ENCODE measurements around the gene ARHGAP15. TPM values are rescaled to one million over a fixed set of nuclear protein-coding genes. Genes with fewer than 3 reads are reported as not detected.

Gene ARHGAP15
- total RNA-seq, 1 experiment from 2014 or later, result 0.17 TPM

DNA sequence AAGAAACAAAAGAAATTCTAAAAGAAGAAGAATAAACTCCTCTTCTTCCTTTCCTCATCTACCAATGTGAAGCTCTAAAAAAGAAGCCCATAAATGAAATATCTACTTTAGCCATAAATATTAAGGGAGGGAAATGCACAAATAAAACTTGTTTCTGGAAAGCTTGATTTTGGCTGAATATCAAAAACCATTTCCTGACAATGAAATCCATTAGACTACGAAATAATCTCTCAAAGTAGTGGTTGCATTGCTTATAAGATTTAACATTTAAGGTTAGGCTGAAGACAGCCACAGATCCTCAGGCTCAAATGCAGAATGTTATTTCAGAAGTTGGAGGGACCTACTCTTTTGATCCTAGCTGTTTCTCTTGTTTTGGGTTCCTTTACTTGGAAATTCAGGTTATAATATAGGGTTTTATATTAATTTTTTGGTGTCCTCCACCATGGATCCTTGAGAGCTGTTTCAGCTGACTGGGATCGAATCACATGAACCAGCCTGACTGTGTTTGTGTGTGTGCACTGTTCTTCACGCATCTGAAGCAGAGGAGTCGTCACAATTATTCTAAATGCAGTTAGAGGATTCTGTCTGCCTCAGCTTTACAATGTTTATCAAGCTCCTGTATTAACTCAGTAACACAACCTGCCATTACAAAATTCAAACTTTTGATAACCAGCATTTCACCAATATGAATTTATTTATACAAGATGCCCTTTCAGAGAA, 474.8 kb downstream of the ARHGAP15 start:
- no peak for DNase-seq (ENCODE audit: extremely low read depth, low read depth)

DNA sequence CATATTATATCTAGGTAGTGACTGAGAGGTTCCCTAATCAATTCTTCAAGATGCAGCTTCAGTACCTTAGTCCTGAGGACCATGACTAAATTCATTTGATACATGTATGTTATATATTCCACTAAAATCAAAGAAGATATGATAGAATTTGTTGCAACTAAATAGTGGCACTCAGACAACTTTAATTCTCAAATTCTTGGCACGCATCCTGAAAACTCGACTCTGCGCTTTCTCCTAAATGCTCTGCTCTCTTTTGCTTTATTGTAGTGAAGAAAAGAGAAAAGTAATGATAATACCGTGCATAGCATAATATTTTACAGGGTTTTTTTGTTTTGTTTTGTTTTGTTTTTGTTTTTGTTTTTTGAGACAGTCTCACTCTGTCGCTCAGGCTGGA, 475.3 kb downstream of the ARHGAP15 start:
- no peak for DNase-seq (ENCODE audit: extremely low read depth, low read depth)

DNA sequence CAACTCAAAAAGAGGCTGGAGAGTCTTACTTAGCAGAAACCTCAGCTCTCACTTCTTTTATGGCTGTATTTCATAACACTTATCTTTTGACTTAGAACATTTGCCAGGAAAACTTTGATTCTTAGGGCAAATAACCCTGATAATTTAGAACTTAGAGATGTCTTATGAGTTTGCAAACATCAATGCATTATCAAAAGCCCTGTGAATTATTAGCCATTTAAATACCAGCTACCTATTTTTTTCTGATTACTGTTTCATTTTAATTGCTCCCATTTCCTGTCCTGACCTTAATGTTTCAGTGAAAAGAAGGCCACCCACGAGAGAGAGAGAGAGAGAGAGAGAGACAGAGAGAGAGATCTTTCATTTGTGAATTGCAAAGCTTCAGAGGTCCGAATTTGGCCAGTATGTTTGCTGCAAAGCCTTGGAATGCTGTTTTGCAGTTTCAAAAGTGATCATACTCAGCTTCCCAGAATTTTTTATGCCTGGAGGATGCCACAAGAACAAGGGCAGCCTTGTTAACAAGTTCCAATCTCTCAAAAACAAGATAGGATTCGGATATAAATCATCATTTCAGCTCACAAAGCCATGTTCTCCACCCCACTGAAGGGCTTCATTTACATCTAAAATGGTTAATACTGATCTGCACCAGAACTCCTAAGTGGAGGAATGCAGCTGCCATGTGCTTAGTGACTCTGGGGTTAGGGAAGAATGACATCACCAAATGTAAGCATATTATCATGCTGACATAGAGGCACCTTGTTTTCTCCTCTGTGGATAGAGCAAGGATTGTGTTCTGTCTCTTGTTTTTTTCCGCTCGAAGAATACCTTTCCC, 478.2 kb downstream of the ARHGAP15 start:
- no peak for DNase-seq (ENCODE audit: extremely low read depth, low read depth)

DNA sequence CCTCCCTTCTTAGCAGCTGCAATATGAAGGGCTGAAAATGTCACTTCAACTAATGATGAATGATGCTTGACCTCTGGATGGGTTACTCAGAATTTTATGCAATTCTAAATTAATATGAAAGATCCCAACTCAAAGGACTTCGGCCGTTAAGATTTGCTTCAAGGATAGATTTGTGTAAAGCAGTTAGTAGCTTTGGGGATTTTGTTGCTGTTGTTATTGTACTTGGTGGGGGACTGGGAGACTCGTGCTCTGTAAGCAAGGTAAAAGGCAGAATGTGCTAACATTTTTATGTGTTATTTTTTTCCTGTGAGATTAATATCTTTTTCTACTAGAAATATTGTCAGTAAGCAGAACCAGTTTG, 478.8 kb downstream of the ARHGAP15 start:
- DNase-seq (ENCODE audit: extremely low read depth, low read depth), result no peak

DNA sequence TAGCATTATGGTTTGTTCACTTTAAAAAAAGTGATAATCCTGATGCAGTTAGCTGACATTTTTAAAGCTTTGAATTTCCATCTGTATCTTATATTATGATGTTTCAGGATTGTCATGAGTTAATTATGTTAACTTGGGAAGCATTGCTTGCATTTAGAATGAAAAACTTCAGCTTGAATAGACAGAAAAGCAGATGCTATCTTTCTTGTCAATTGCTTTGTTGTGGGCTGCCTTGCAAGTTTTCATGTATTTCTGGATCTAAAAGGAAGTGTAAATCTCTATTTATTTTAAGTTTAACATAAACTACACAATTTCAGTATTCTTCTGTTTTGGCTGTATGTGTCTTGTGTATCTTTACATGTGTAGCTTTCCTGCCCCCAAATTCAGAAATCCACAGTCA, 479.5 kb downstream of the ARHGAP15 start:
- DNase-seq (ENCODE audit: extremely low read depth, low read depth), result no peak

DNA sequence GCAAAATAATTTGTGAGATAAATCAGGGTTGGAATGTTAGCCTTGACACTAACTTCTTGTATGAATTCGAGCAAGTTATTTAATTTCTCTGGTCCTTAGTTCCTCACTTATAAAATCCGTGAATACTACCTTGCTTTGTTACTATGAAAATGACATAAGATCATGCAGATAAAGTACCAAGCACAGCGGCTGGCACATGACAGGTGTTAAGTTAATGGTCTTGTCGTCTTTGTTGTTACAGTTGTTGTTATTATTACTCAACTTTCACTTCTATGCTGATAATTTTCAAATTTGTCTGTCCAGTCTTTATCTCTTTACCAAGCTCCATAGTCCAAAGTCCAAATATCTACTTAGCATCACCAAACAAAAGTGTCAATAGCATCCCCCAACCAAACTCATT, 482.1 kb downstream of the ARHGAP15 start:
- no peak for DNase-seq (ENCODE audit: extremely low read depth, low read depth)

DNA sequence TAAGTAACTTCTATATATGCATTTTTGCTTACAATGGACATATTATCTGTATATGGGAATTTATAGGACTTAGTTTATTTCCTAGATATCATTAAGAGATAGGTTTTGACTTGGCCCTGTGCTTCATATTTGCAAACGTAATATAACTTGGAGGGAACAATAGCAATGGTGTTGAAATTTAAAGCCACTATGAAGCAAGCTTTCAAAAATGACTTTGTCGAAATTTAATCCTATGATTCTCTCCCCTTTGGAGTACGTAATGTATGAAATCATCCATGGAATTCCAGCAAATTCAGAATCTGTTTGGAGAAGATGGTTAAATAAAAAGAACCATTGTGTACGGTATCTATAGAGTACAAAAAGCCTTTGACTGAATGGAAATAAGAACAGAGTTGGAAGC, 486.3 kb downstream of the ARHGAP15 start:
- DNase-seq (ENCODE audit: extremely low read depth, low read depth), result no peak

DNA sequence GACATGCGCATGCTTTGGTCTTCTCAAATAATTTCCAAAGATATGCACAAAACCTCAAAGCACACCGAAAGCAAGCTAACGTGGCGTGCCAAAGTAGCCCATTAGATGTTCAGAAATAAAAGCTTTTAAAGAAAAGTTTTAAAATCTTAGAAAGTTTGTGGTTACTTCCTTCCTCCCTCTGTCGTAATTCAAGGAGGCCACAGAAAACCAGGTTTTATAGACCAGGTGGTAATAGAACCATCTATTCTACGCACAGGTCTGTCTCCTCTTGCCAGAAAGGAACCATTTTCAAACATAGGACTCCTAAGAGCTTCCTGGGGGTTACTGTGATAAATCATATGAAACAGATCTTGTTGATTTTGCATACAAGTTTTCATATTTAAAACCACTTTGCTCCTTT, 487.2 kb downstream of the ARHGAP15 start:
- DNase-seq (ENCODE audit: extremely low read depth, low read depth), result no peak

DNA sequence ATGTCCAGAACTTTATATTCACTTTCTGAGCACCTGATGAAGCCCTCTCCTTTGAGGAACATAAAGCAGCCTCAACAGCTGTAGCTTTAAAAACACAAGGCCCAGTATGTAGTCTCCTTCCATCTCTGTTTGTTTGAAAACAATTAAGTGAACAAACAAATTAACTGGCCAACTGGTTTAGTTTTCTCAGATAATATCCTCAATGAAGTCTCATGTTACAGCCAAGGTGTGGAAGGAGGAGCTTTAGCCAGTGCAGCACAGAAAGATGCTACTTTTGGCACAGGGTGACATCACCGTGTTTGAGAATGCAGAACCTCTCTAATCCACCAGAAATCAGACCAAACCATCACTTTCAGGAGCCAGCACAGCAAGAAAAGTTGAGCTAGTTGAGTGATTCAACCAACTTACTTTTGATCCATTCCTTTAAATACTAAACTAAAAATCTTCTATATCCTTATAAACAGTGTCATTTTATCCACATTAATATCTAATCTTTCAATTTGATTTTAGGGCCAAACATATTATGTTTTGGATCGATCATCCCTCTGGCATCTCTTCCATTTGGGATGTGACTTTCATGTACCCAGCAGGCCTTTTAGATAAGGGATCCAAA, 488.7 kb downstream of the ARHGAP15 start:
- DNase-seq (ENCODE audit: extremely low read depth, low read depth), result no peak

DNA sequence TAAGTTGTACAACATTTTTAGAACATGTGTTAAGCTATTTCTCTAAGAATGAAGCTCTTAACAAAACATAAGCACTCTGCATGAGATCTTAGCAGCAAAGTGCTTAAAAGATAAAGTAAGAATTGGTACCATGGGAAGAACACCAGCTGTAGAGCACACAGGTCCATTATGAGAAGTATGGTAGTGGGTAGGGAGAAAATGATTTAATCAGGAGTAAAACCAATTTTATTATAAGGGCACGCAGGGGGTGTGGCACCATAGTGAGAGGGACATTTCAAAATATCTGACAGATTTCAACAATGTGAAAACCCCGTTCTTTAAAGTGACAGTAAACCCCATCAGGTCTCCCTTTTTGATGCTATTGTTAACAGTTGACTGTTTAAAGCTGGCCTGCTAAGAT, 492.9 kb downstream of the ARHGAP15 start:
- DNase-seq (ENCODE audit: extremely low read depth, low read depth), result no peak

DNA sequence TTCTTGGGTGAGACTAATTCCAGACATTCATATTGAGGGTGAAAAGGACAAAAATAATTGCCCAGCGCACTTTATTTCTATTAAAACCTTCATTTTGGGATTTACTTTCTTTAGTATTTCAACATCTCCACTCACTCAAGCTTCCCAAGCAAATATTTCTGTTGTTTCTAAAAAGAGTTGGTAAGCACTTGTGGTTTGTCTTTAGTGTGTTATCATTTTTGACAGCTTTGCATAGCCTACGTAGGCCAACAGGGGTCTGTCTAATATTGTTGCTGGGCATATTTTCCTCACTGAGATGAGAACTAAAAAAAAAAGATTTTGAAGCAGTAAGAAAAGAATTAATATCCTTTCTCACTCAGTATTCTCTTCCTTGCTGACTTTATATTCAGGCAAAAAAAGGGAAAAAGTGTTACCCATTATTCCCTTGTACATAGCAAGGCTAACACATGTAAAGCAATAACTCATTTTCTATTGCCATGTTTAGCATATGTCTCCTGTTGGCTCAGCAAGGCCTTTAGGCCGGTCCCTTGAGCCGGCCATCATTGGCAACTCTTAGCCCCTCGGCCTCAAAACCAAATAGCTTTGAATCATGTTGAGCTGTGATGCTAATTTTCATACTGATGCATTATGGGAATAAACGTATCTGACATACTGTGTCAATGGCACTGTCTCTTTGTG, 494.2 kb downstream of the ARHGAP15 start:
- no peak for DNase-seq (ENCODE audit: extremely low read depth, low read depth)

DNA sequence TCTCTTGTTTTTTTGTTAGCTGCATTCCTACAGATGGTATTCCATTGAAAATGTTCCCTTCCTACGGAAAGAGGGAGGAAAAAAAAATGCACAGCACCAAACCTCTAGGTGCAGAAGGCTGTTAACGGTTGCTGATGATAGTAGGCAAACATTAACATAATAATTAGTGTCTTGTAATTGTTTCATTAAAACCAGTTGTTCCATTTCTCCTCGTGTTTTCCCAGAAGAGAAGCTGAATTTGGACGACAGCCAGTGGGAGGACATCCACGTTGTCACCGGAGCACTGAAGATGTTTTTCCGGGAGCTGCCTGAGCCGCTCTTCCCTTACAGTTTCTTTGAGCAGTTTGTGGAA, 494.7 kb downstream of the ARHGAP15 start:
- DNase-seq (ENCODE audit: extremely low read depth, low read depth), result no peak

DNA sequence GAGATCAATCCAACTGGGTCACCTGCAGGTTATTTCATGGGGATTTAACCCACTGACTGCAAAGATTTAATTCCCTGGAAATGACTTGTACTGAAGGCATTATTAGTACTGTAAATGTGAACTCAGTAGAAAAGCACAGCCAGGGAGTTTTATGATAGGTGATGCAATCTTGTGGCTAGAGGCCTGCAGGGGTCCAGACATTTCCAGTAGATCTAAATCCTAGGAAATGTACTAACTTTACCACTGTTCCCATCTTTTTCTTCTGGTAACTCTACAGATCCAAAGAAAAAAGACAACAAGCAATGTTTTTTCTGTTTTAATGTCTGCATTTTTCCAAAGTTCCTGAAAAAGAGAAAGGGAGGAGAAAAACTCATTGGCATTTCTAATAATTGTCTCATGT, 500.1 kb downstream of the ARHGAP15 start:
- DNase-seq (ENCODE audit: extremely low read depth, low read depth), result no peak

DNA sequence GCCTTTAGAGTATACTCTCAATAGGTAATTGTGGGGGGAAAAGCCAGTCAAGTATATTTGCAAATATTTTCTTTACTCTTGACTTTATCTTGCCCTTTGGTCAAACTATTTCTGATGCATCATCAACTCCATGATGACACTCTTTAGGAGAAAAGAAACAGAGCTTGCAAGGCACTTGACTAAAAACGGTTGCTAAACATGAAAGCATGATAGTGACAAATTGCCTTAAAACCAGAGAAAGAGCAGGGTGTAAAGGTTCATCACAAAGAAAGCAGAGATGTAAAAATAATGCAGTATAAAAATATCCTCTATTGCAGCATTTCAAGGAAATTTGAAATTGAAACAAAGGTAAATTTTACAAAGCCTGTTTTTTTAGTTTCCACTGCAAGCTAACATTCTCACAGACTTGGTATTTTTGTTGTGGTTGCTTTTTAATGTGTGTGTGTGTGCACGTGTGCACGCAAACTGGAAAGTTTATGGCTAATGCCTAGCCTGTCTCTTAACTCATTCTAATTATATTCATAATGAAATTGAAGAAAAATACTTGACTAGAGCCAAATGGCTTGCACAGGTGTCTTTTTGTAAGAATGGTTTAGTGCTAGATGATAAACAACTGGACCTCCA, 503.6 kb downstream of the ARHGAP15 start:
- DNase-seq (ENCODE audit: extremely low read depth, low read depth), result no peak

DNA sequence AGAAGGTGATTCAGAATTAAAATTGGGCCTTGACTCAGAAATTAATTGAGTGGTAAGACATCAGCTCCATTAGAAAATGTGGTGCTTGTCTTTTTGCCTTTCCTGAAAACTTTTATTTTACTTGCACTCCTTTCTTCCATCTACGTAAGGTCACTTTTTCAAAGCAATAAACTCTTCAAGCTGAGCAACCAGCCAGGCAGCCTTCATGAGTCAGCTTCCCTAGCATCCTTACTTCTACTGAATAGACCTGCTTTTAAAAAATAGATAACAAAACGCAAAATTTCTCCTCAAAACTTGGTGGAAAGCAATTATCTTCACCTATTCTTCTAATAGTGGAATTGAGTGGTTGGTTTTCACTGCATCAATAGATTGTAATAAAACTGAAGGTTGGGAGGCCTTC, 504.2 kb downstream of the ARHGAP15 start:
- no peak for DNase-seq (ENCODE audit: extremely low read depth, low read depth)

DNA sequence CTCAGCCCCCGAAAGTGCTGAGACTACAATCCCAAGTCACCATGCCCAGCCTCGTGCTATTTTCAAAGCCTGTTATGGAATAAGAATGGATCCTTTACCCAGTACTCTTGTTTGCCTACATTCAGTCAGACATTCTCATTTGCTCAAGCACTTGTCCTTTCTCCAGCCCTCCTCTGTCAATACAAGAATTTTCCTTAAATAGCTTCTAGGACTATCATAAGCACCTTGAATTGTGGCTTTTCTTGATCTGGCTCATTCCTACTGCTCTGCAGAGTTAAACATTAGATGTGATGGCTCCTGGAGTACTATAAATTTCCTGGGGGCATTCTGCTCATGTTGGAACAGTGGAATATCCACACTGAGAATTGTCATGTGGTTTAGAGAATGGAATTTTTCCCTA, 506.1 kb downstream of the ARHGAP15 start:
- no peak for DNase-seq (ENCODE audit: extremely low read depth, low read depth)

DNA sequence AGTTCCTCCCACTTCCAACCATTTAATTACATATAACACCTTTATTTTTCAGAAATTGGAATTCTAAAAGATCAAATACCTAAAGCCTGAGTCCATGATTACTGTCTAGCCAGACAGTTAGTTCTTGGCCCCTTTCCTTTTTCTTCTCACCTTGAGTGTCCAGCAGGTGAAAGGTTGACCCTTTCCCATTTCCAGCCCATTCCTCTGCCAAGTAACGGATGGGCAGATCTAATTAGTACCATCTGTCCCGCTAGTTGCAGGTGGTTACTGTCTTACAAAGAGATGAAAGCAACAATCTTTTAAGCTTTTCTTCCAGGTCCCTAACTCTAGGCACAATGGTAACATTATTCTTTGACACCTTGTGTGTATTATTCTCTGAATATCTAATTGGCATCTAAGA, 506.7 kb downstream of the ARHGAP15 start:
- no peak for DNase-seq (ENCODE audit: extremely low read depth, low read depth)

DNA sequence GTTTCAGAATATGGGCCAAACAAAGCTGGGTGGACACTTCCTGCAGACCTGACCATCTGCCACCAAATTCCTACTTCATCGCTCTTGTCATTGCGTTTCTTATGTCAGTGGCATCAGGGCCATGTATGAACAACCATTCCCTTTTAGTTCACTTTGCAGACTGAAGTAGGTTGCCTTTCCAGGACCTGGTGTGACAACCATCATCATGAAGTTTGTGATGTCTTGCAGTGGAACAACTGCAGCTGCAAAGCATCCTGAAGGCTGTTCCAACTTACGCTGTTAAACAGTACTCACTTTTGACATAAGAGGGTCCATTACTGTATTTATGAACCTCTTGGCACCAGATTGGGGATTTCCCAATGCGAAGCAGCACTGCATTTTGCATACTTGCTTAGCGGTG, 511.6 kb downstream of the ARHGAP15 start:
- no peak for DNase-seq (ENCODE audit: extremely low read depth, low read depth)

DNA sequence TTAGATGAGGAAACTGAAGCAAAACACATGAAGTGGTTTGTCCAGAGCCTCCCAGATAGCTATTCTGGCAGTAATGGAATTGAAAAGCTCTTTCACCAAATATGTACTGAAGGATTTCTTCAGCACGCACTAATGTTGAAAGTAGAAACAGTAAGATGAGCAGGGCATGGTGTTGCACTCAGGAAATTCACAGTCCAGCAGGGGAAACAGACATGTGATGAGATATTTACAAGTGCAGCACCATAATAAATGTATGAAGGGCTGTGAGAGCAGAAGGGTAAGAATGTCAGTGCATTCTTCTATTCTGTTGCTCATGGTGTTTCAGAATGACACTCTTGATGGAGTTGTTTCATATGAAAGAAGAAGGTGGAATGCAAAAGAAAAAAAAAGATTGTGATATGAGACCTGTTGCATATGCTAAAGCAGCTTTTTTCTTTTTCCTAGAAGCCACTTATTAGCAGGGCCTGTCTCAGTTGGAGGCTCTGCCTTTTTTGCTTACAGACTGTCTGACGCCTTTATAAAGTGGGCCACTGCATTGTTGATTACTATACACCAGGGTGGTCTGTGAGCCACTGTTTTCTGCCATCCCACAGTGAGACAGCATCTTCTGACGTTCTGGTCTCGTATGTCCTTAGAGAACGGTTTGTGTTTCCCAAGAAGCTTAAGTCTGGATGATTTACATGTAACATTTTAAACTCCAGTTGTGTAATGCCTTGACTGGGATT, 516.9 kb downstream of the ARHGAP15 start:
- DNase-seq (ENCODE audit: extremely low read depth, low read depth), result no peak

DNA sequence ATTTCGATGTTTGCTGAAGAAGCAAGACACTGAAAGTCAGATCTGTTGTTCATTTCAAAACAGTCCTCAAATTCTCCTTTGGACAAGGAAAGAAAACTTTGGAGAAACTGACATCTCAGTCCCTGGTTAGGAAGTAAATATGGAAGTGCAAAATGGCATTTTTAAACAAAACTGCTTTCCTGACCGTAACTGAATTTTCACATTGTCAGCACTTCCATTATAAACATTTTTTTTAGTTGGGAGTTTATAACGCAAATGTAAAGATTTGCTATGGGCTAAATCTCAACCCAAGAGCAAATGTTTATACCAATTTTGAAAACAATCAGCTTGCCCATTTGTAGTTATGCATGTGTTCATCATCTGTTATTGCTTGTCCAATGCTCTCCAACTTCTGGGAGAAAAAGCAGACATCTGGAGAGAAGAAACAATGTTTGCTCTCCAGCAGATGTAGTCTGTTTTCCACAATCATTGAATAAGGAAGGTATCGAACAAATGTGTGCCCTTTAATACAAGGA, 520.1 kb downstream of the ARHGAP15 start:
- DNase-seq (ENCODE audit: extremely low read depth, low read depth), result no peak
